Measurements from ENCODE around the gene DUSP22.

DNA sequence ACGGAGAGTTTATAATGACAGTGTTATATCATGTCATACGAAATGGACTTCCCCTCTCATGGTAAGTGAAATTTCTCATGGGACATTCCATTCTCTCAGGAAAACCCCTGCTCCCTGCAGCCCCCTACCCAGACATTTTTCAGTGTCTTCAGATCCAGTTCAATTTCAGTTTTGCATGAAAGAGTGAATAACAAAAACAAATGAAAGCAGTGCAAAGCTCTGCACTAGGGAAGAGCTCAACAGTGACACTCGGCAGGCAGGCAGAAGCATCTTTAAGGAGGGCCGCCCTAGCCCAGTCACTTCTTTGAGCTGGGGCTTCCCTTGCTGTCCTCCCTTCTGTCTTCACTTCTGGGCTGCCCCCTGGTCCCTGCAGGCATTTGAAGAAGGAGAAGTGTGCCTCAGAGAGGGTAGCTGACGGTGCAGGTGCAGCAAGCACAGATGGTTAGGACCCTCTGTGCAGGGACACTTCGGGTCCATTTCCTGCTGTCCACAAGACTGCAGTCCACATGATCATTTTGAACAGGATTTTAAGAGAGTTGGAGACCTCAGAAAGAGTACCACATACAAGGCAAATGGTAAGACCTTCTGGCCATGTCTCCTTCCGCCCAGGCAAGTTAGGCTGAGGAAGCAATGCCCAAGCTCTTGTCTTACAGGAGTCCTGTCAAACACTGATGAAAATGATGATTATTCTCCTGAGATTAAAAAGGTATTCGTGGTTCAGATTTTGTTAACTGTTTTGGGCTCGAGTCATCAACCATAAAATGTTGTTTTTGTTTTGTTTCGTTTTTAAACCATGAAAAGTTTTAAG is 5.4 kb upstream of the DUSP22 start:
- TF ChIP-seq CTCF (IDR thresholded peaks at IDR 0.05; ENCODE audit: insufficient read depth, low read depth, low read length): no peak
- TF ChIP-seq EZH2 (IDR thresholded peaks at IDR 0.05; ENCODE audit: insufficient read depth, low read length): no peak
